Measurements from ENCODE around the gene SCAPER.
"Not testable (repeated sequence)": the region's sequence is repeated elsewhere in the genome, so short reads cannot be mapped to it uniquely, and the experiment has no call there.

SCAPER gene

GRCh38 chr15:76753131-76753530, 152.0 kb downstream of the SCAPER start:
- H3K9me3 Mint-ChIP-seq = no peaks in the 10 kb centered on the region
- no peak overlapping the region for H3K27ac Mint-ChIP-seq
- no peaks in the 10 kb centered on the region for H3K27me3 Mint-ChIP-seq (ENCODE audit: low read depth, poor library complexity)
- no peak for DNase-seq
- peaks cover 45% of the 10 kb centered on the region for H3K36me3 Mint-ChIP-seq (ENCODE audit: low read depth)
- no peak overlapping the region for H3K4me3 Mint-ChIP-seq
- TF ChIP-seq CTCF (IDR thresholded peaks at IDR 0.05) = no peak
- H3K4me1 Mint-ChIP-seq = no peaks in the 10 kb centered on the region

GRCh38 chr15:76752549-76752948, 152.6 kb downstream of the SCAPER start:
- Mint-ChIP-seq H3K27me3 (ENCODE audit: low read depth, poor library complexity) (no peaks in the 10 kb centered on the region), H3K27ac (no peak overlapping the region), H3K9me3 (no peaks in the 10 kb centered on the region), H3K36me3 (ENCODE audit: low read depth) (peaks cover 50% of the 10 kb centered on the region), H3K4me1 (no peaks in the 10 kb centered on the region), H3K4me3 (no peak overlapping the region)
- DNase-seq = no peak
- no peak for TF ChIP-seq CTCF (IDR thresholded peaks at IDR 0.05)

GRCh38 chr15:76737573-76737972, 167.6 kb downstream of the SCAPER start:
- peaks cover 76% of the 10 kb centered on the region for H3K36me3 Mint-ChIP-seq (ENCODE audit: low read depth)
- TF ChIP-seq CTCF (IDR thresholded peaks at IDR 0.05) = no peak
- peaks cover 21% of the 10 kb centered on the region for H3K9me3 Mint-ChIP-seq
- H3K4me1 Mint-ChIP-seq = no peaks in the 10 kb centered on the region
- H3K27ac Mint-ChIP-seq = no peak overlapping the region
- H3K27me3 Mint-ChIP-seq (ENCODE audit: low read depth, poor library complexity) = no peaks in the 10 kb centered on the region
- DNase-seq = no peak
- H3K4me3 Mint-ChIP-seq = no peak overlapping the region

GRCh38 chr15:76732321-76732720, 172.8 kb downstream of the SCAPER start:
- peak; percentile 2 for DNase-seq
- H3K4me1 Mint-ChIP-seq; H3K4me3 Mint-ChIP-seq; H3K27me3 Mint-ChIP-seq (ENCODE audit: low read depth, poor library complexity); H3K27ac Mint-ChIP-seq: not testable (repeated sequence)
- Mint-ChIP-seq H3K36me3 (ENCODE audit: low read depth) (peaks cover 69% of the 10 kb centered on the region), H3K9me3 (peaks cover 16% of the 10 kb centered on the region)

GRCh38 chr15:76730262-76730661, 174.9 kb downstream of the SCAPER start:
- H3K4me1 Mint-ChIP-seq = no peaks in the 10 kb centered on the region
- peaks cover 69% of the 10 kb centered on the region for H3K36me3 Mint-ChIP-seq (ENCODE audit: low read depth)
- H3K27me3 Mint-ChIP-seq (ENCODE audit: low read depth, poor library complexity) = no peaks in the 10 kb centered on the region
- no peak overlapping the region for H3K4me3 Mint-ChIP-seq
- TF ChIP-seq CTCF (IDR thresholded peaks at IDR 0.05) = no peak
- peaks cover 23% of the 10 kb centered on the region for H3K9me3 Mint-ChIP-seq
- no peak for DNase-seq
- no peak overlapping the region for H3K27ac Mint-ChIP-seq

GRCh38 chr15:76718863-76719262, 186.3 kb downstream of the SCAPER start:
- peaks cover 50% of the 10 kb centered on the region for H3K9me3 Mint-ChIP-seq
- no peak for DNase-seq
- no peak for TF ChIP-seq CTCF (IDR thresholded peaks at IDR 0.05)
- H3K27ac Mint-ChIP-seq = no peak overlapping the region
- no peak overlapping the region for H3K4me3 Mint-ChIP-seq
- no peaks in the 10 kb centered on the region for H3K4me1 Mint-ChIP-seq
- peaks cover 56% of the 10 kb centered on the region for H3K36me3 Mint-ChIP-seq (ENCODE audit: low read depth)
- no peaks in the 10 kb centered on the region for H3K27me3 Mint-ChIP-seq (ENCODE audit: low read depth, poor library complexity)
